ENCODE data around the gene GOLGA2. TPM values are rescaled to one million over a fixed set of nuclear protein-coding genes. Genes with fewer than 3 reads are reported as not detected.
A peak's percentile ranks its signal among the peaks of the same experiment; 100 is the strongest.

GOLGA2 gene
- total and polyA plus RNA-seq, 2 of the 13 experiments (the other 11 are each of a cell fraction or from before 2014, with no cell fraction given) = 45.3 to 45.8 TPM

GRCh38 chr9:128249558-128249907, 26.3 kb downstream of the GOLGA2 start:
- Histone ChIP-seq H2AFZ (ENCODE audit: low read length) (no peak overlapping the region), H3K4me1 (ENCODE audit: insufficient read depth, low read length) (peaks cover 49% of the 10 kb centered on the region), H3K27ac (ENCODE audit: extremely low read length, insufficient read depth, low read length) (no peak overlapping the region), H3K9me3 (ENCODE audit: low read length) (no peaks in the 10 kb centered on the region), H3K4me3 (replicated peaks in 1 of 3; ENCODE audit: insufficient read depth in 1 of 3, low read depth in 2 of 3, low read length in 3 of 3) (no peak overlapping the region), H3K79me2 (ENCODE audit: insufficient read depth, low read length) (no peaks in the 10 kb centered on the region), H3K27me3 (ENCODE audit: control insufficient read depth in 1 of 2, insufficient read depth in 2 of 2, low read length in 2 of 2) (no peaks in the 10 kb centered on the region; a peak in 1 of 5 replicates), H3K36me3 (replicated peaks in 1 of 2; ENCODE audit: control insufficient read depth in 1 of 2, insufficient read depth in 2 of 2, low read length in 2 of 2) (no peaks in the 10 kb centered on the region), H4K20me1 (ENCODE audit: insufficient read depth, low read length) (no peaks in the 10 kb centered on the region), H3K4me2 (ENCODE audit: low read depth, low read length) (no peak overlapping the region), H3K9ac (ENCODE audit: insufficient read depth, low read depth, low read length) (no peak overlapping the region)
- intact Hi-C loops (cut with micrococcal nuclease; ENCODE audit: unreplicated experiment) = no loop called here
- no TSS peak for BruUV-seq (replicated peaks)
- TF ChIP-seq POLR2G (IDR thresholded peaks at IDR 0.05; ENCODE audit: low read depth, low read length) (no peak), ZFP36L1 (CRISPR knock-in tag; IDR thresholded peaks at IDR 0.05) (no peak), ZNF362 (CRISPR knock-in tag; IDR thresholded peaks at IDR 0.05; ENCODE audit: borderline replicate concordance) (peak; percentile 34; the same call in 1 of the 2 replicates)
- DNase-seq (ENCODE audit: low spot score) (no peak), ATAC-seq (no peak), FAIRE-seq (no peak)
- in situ Hi-C loops (cut with HindIII; ENCODE audit: extremely low pct_ligation_motif_present, low pct_unique_long_range_greater_than_20kb) = no loop called here
- ChIA-PET CTCF (ENCODE audit: low intra/inter-chr PET ratio, low total read pairs) (no interaction called here), POLR2A (no interaction called here)
- 50% methylated on average over 8 of the region's 8 CpGs for WGBS (ENCODE audit: low lambda C conversion rate)

- Histone ChIP-seq H3K79me2 (ENCODE audit: insufficient read depth, low read length) (no peaks in the 10 kb centered on the region), H3K9me3 (ENCODE audit: low read length) (no peaks in the 10 kb centered on the region), H3K36me3 (replicated peaks in 1 of 2; ENCODE audit: control insufficient read depth in 1 of 2, insufficient read depth in 2 of 2, low read length in 2 of 2) (no peaks in the 10 kb centered on the region), H3K9ac (ENCODE audit: insufficient read depth, low read depth, low read length) (no peak overlapping the region), H3K27me3 (ENCODE audit: control insufficient read depth in 1 of 2, insufficient read depth in 2 of 2, low read length in 2 of 2) (no peaks in the 10 kb centered on the region; a peak in 1 of 5 replicates), H2AFZ (ENCODE audit: low read length) (no peak overlapping the region), H3K4me3 (replicated peaks in 1 of 3; ENCODE audit: insufficient read depth in 1 of 3, low read depth in 2 of 3, low read length in 3 of 3) (no peak overlapping the region), H3K4me1 (ENCODE audit: insufficient read depth, low read length) (peaks cover 50% of the 10 kb centered on the region), H3K27ac (ENCODE audit: extremely low read length, insufficient read depth, low read length) (no peak overlapping the region), H4K20me1 (ENCODE audit: insufficient read depth, low read length) (no peaks in the 10 kb centered on the region), H3K4me2 (ENCODE audit: low read depth, low read length) (no peak overlapping the region)
- ChIA-PET POLR2A (interaction anchor here (0.8 kb wide), 1 partner anchor 63 kb away, joined by 3 read pairs; no protein-coding TSS in a partner anchor), CTCF (ENCODE audit: low intra/inter-chr PET ratio, low total read pairs) (no interaction called here)
- ATAC-seq (no peak), FAIRE-seq (no peak), DNase-seq (ENCODE audit: low spot score) (no peak)
- 71% methylated on average over 5 of the region's 5 CpGs for WGBS (ENCODE audit: low lambda C conversion rate)
- no TSS peak for BruUV-seq (replicated peaks)
- in situ Hi-C loops (cut with HindIII; ENCODE audit: extremely low pct_ligation_motif_present, low pct_unique_long_range_greater_than_20kb) (no loop called here), intact Hi-C loops (cut with micrococcal nuclease; ENCODE audit: unreplicated experiment) (no loop called here)
- TF ChIP-seq NCOA2 (CRISPR knock-in tag; IDR thresholded peaks at IDR 0.05) (no peak), HDAC6 (IDR thresholded peaks at IDR 0.05; ENCODE audit: low read depth, low read length) (no peak), GFI1 (CRISPR knock-in tag; IDR thresholded peaks at IDR 0.05; ENCODE audit: borderline replicate concordance) (no peak), SAFB2 (CRISPR knock-in tag; IDR thresholded peaks at IDR 0.05; ENCODE audit: borderline replicate concordance, low read depth) (no peak), ZNF350 (CRISPR knock-in tag; IDR thresholded peaks at IDR 0.05; ENCODE audit: borderline replicate concordance, low read depth) (no peak), UBTF (CRISPR knock-in tag; IDR thresholded peaks at IDR 0.05) (no peak), MIER2 (CRISPR knock-in tag; IDR thresholded peaks at IDR 0.05) (no peak), ZNF564 (CRISPR knock-in tag; IDR thresholded peaks at IDR 0.05) (no peak)
These were observed 28.5 kb downstream of the GOLGA2 start for GRCh38 chr9:128247226-128247803.

Measured in HepG2 (cell line).